GM12878 (cell line): ENCODE data around the gene CAMK2B. TPM values are rescaled to one million over a fixed set of nuclear protein-coding genes. Genes with fewer than 3 reads are reported as not detected.
"Not testable (repeated sequence)": the region's sequence is repeated elsewhere in the genome, so short reads cannot be mapped to it uniquely, and the experiment has no call there.

Experiments used
- ATAC-seq: fragments of 200-7000 bp; cut with Tn5 transposase; 3 replicates; pipeline ENCODE4 v1.9.1; 2020; ENCODE audit warnings: mild to moderate bottlenecking, moderate library complexity
- BruUV-seq: library from RNA; stranded (reverse); fragments of 400-500 nt; replicated peaks from 2 replicates; lab custom pipeline; 2021; lab: Mats Ljungman, UMichigan
- CTCF ChIA-PET: fragments of 300-600 bp; sonication (Branson Sonifier 250); formaldehyde crosslinking; extraction: SDS; loops from one replicate; lab custom pipeline; 2021; ENCODE audit warnings: inconsistent platforms; lab: Yijun Ruan, JAX
- POLR2A ChIA-PET: fragments of 350-600 bp; formaldehyde crosslinking; extraction: SDS; loops from one replicate; lab custom pipeline; 2021; ENCODE audit warnings: inconsistent platforms; lab: Charles Lee
- RAD21 ChIA-PET: fragments of 300-600 bp; sonication (Branson Sonifier 250); formaldehyde crosslinking; loops from one replicate; lab custom pipeline; 2023; ENCODE audit warnings: antibody characterized with exemption; ENCODE audit not compliant: unreplicated experiment; lab: Charles Lee
- SMC1A ChIA-PET: fragments of 300-600 bp; sonication (Branson Sonifier 250); formaldehyde crosslinking; loops from one replicate; lab custom pipeline; 2023; ENCODE audit not compliant: unreplicated experiment, uncharacterized antibody; lab: Charles Lee
- DNase-seq: peaks from one replicate; pipeline ENCODE4 v3.0.0-alpha.2; 2011; ENCODE audit warnings: low read depth, low spot score
- FAIRE-seq: peaks from 3 replicates; lab custom pipeline; 2011; peaks lifted over from hg19 to GRCh38; lab: Jason Lieb, UNC
- H2AFZ ChIP-seq: 2 replicates; pipeline ENCODE4 v1.6.0; 2011; ENCODE audit warnings: low read depth, low read length, control low read depth; ENCODE audit not compliant: control insufficient read depth
- H3K27ac ChIP-seq: 2 replicates; pipeline ENCODE4 v1.5.1; 2011; ENCODE audit warnings: control low read depth; ENCODE audit not compliant: control insufficient read depth, insufficient read depth
- H3K27me3 ChIP-seq, 2 experiments: replicated peaks in 1 of 2; 2 replicates each; pipeline versions ENCODE4 v1.6.0 to v1.6.1; 2011; ENCODE audit warnings: low read length in 1 of 2; ENCODE audit not compliant: control insufficient read depth in 2 of 2, insufficient read depth in 2 of 2
- H3K36me3 ChIP-seq, 2 experiments: 2 replicates each; pipeline ENCODE4 v1.5.1; 2011; ENCODE audit warnings: low read length in 1 of 2; ENCODE audit not compliant: control insufficient read depth in 2 of 2, insufficient read depth in 2 of 2
- H3K4me1 ChIP-seq: 2 replicates; pipeline ENCODE4 v1.6.1; 2011; ENCODE audit warnings: mild to moderate bottlenecking, low read length, moderate library complexity, mixed read lengths; ENCODE audit not compliant: control insufficient read depth, insufficient read depth
- H3K4me2 ChIP-seq: 2 replicates; pipeline ENCODE4 v1.6.0; 2011; ENCODE audit warnings: control low read depth; ENCODE audit not compliant: control insufficient read depth, insufficient read depth
- H3K4me3 ChIP-seq: fragments of 200-600 bp; sonication (generic); 2 replicates; pipeline ENCODE4 v1.5.1; 2016
- H3K79me2 ChIP-seq: 2 replicates; pipeline ENCODE4 v1.6.0; 2011; ENCODE audit warnings: low read length; ENCODE audit not compliant: control insufficient read depth, insufficient read depth
- H3K9ac ChIP-seq: 2 replicates; pipeline ENCODE4 v1.8.0; 2011; ENCODE audit warnings: low read length, control low read depth, mixed read lengths; ENCODE audit not compliant: control insufficient read depth, insufficient read depth
- H3K9me3 ChIP-seq: replicated peaks from 3 replicates; pipeline ENCODE4 v1.5.1; 2011; ENCODE audit warnings: mild to moderate bottlenecking, low read length; ENCODE audit not compliant: control insufficient read depth, insufficient read depth
- H4K20me1 ChIP-seq: 2 replicates; pipeline ENCODE4 v1.6.0; 2011; ENCODE audit not compliant: control insufficient read depth, insufficient read depth
- MTA2 ChIP-seq: fragments of 450-650 bp; IDR thresholded peaks from 2 replicates; pipeline ENCODE4 v1.6.1; 2016; ENCODE audit warnings: low read depth, mild to moderate bottlenecking, moderate library complexity
- WGBS: methylation state at CpG from one replicate; pipeline ENCODE4 v1.1.6; 2016; ENCODE audit warnings: low lambda C conversion rate; ENCODE audit not compliant: insufficient replicate concordance, insufficient coverage; ENCODE audit errors: missing lambda C conversion rate; 5-methylcytosine and 5-hydroxymethylcytosine counted together
- in situ Hi-C: fragments of 300-500 bp; cut with MboI; formaldehyde crosslinking; loops from 9 replicates; pipeline ENCODE4 v1.14.3; 2018; ENCODE audit warnings: mixed read lengths
- intact Hi-C: fragments of 100-400 bp; cut with micrococcal nuclease; formaldehyde crosslinking; loops from one replicate; pipeline ENCODE4 v1.14.2; 2022; ENCODE audit not compliant: unreplicated experiment
- polyA plus RNA-seq, 11 experiments: library from polyadenylated mRNA; depleted of rRNA in 4 of 11; unstranded in 6 of 11; stranded (reverse) in 5 of 11; fragments of >200 nt; fragmentation: Nextera tagmentation in 4 of 11; fragmentation: Illumina TruSeq in 1 of 11; extraction: Ambion mirVana in 4 of 11; extraction: Trizol in 1 of 11; gene quantifications; 1 replicate in 1 of 11; 2 replicates in 10 of 11; pipeline versions ENCODE4 v1.2.1 to v1.2.3, GENCODE V29; 2011 to 2016; ENCODE audit warnings: inconsistent platforms in 2 of 11, missing spikeins in 2 of 11, low read depth in 1 of 11
- total RNA-seq, 4 experiments: library from RNA; depleted of rRNA in 3 of 4; stranded (reverse); fragments of >200 nt in 3 of 4; fragmentation: Illumina TruSeq in 1 of 4; extraction: Trizol in 1 of 4; gene quantifications; 2 replicates each; pipeline versions ENCODE4 v1.2.1 to v1.2.3, GENCODE V29; 2013 to 2021

Gene CAMK2B
- total and polyA plus RNA-seq, 10 of the 15 experiments (the other 5 are each of a cell fraction or from before 2014, with no cell fraction given): 0.06 to 0.23 (median 0.11) TPM; not detected in 5

GRCh38 chr7:44172352-44172751 lies 153.0 kb downstream of the CAMK2B start:
- intact Hi-C loops: no loop called here
- Histone ChIP-seq H3K9ac (no peak overlapping the region), H3K4me2 (no peak overlapping the region), H3K9me3 (no peaks in the 10 kb centered on the region), H2AFZ (no peak overlapping the region), H4K20me1 (no peaks in the 10 kb centered on the region), H3K4me1 (no peaks in the 10 kb centered on the region), H3K27ac (no peak overlapping the region), H3K79me2 (no peaks in the 10 kb centered on the region), H3K27me3 (peaks cover 0 to 2% of the 10 kb centered on the region in 2 experiments; a peak in 2 of 4 replicates), H3K36me3 (no peaks in the 10 kb centered on the region), H3K4me3 (no peak overlapping the region)
- SMC1A ChIA-PET: no interaction called here
- ATAC-seq (no peak), DNase-seq (no peak), FAIRE-seq (no peak)
- TF ChIP-seq MTA2: no peak
- RAD21 ChIA-PET: no interaction called here
- no TSS peak for BruUV-seq
- CTCF ChIA-PET: interaction anchor here (0.8 kb wide), 1 partner anchor 41 kb away, joined by 3 read pairs; no protein-coding TSS in a partner anchor
- POLR2A ChIA-PET: no interaction called here
- in situ Hi-C loops: no loop called here

- H3K9ac ChIP-seq, H3K4me3 ChIP-seq, H3K27me3 ChIP-seq, CTCF ChIA-PET, POLR2A ChIA-PET, H3K27ac ChIP-seq, BruUV-seq, H3K36me3 ChIP-seq, intact Hi-C loops, H2AFZ ChIP-seq, H3K4me1 ChIP-seq, H3K79me2 ChIP-seq, H3K4me2 ChIP-seq, SMC1A ChIA-PET, ATAC-seq, FAIRE-seq, H4K20me1 ChIP-seq, DNase-seq, RAD21 ChIA-PET, in situ Hi-C loops, H3K9me3 ChIP-seq: not testable (repeated sequence)
- 64% methylated on average over 9 of the region's 9 CpGs for WGBS
Measured at GRCh38 chr7:44171901-44172300, 153.5 kb downstream of the CAMK2B start.
